H9 (cell line): Measurements from ENCODE around the gene ALKBH2. TPM values are rescaled to one million over a fixed set of nuclear protein-coding genes. Genes with fewer than 3 reads are reported as not detected.

Source experiments
- DNase-seq: peaks from one replicate; pipeline ENCODE4 v3.0.0-alpha.2; 2017
- H2AFZ ChIP-seq: one replicate; pipeline ENCODE4 v1.6.1; 2013; ENCODE audit warnings: mild to moderate bottlenecking, low read length, control low read depth, moderate library complexity
- H2AK5ac ChIP-seq: 2 replicates; pipeline ENCODE4 v1.6.1; 2013; ENCODE audit warnings: low read length, control low read depth, mixed read lengths; ENCODE audit not compliant: insufficient read length
- H2BK120ac ChIP-seq: one replicate; pipeline ENCODE4 v1.6.1; 2013; ENCODE audit warnings: low read depth, mild to moderate bottlenecking, low read length, control low read depth, inconsistent platforms; ENCODE audit not compliant: poor library complexity, severe bottlenecking
- H2BK12ac ChIP-seq: 2 replicates; pipeline ENCODE4 v1.6.1; 2013; ENCODE audit warnings: low read length, control low read depth, mixed read lengths, low read depth; ENCODE audit not compliant: insufficient read length
- H2BK15ac ChIP-seq: 2 replicates; pipeline ENCODE4 v1.6.1; 2013; ENCODE audit warnings: low read depth, low read length, control low read depth
- H2BK20ac ChIP-seq: one replicate; pipeline ENCODE4 v1.6.1; 2013; ENCODE audit warnings: low read depth, mild to moderate bottlenecking, low read length, control low read depth, inconsistent platforms; ENCODE audit not compliant: poor library complexity, severe bottlenecking
- H2BK5ac ChIP-seq: 2 replicates; pipeline ENCODE4 v1.6.1; 2013; ENCODE audit warnings: low read length, control low read depth, mixed read lengths; ENCODE audit not compliant: insufficient read length
- H3K14ac ChIP-seq: 2 replicates; pipeline ENCODE4 v1.6.1; 2013; ENCODE audit warnings: low read length, control low read depth; ENCODE audit not compliant: insufficient read depth
- H3K18ac ChIP-seq: 2 replicates; pipeline ENCODE4 v1.6.1; 2013; ENCODE audit warnings: low read depth, mild to moderate bottlenecking, mixed read lengths, low read length, control low read depth; ENCODE audit not compliant: insufficient read length
- H3K23ac ChIP-seq: 2 replicates; pipeline ENCODE4 v1.6.1; 2013; ENCODE audit warnings: low read length, control low read depth, mixed read lengths, low read depth; ENCODE audit not compliant: insufficient read length
- H3K23me2 ChIP-seq: 2 replicates; pipeline ENCODE4 v1.6.1; 2013; ENCODE audit warnings: low read depth, mild to moderate bottlenecking, mixed read lengths, low read length, control low read depth; ENCODE audit not compliant: insufficient read length, poor library complexity, severe bottlenecking
- H3K27ac ChIP-seq: 2 replicates; pipeline ENCODE4 v1.5.1; 2013; ENCODE audit warnings: low read length, control low read depth, mixed read lengths, low read depth; ENCODE audit not compliant: insufficient read length
- H3K27me3 ChIP-seq: 2 replicates; pipeline ENCODE4 v1.6.1; 2013; ENCODE audit warnings: low read length, control low read depth, inconsistent platforms; ENCODE audit not compliant: insufficient read depth
- H3K4ac ChIP-seq: 2 replicates; pipeline ENCODE4 v1.6.1; 2013; ENCODE audit warnings: low read depth, mild to moderate bottlenecking, control low read depth, inconsistent platforms, low read length, moderate library complexity
- H3K4me1 ChIP-seq: 2 replicates; pipeline ENCODE4 v1.6.1; 2013; ENCODE audit warnings: low read length, control low read depth, inconsistent platforms; ENCODE audit not compliant: insufficient read depth
- H3K4me2 ChIP-seq: 2 replicates; pipeline ENCODE4 v1.6.1; 2013; ENCODE audit warnings: low read length, control low read depth, mixed read lengths; ENCODE audit not compliant: insufficient read length, insufficient read depth
- H3K56ac ChIP-seq: 2 replicates; pipeline ENCODE4 v1.6.1; 2013; ENCODE audit warnings: low read depth, mild to moderate bottlenecking, mixed read lengths, low read length, control low read depth; ENCODE audit not compliant: insufficient read length
- H3K79me1 ChIP-seq: 2 replicates; pipeline ENCODE4 v1.6.1; 2013; ENCODE audit warnings: low read depth, mild to moderate bottlenecking, moderate library complexity, low read length, control low read depth, inconsistent platforms; ENCODE audit not compliant: insufficient read depth, poor library complexity, severe bottlenecking
- H3K79me2 ChIP-seq: 2 replicates; pipeline ENCODE4 v1.6.1; 2013; ENCODE audit warnings: low read length, control low read depth, inconsistent platforms; ENCODE audit not compliant: insufficient read depth
- H3K9ac ChIP-seq: 2 replicates; pipeline ENCODE4 v1.6.1; 2013; ENCODE audit warnings: low read length, control low read depth, mixed read lengths; ENCODE audit not compliant: insufficient read length; ENCODE audit errors: extremely low read depth
- H3K9me3 ChIP-seq: one replicate; pipeline ENCODE4 v1.6.1; 2013; ENCODE audit warnings: low read depth, low read length, inconsistent platforms; ENCODE audit not compliant: control insufficient read depth
- H3T11ph ChIP-seq: one replicate; pipeline ENCODE4 v1.6.1; 2013; ENCODE audit warnings: mild to moderate bottlenecking, low read length, control low read depth, inconsistent platforms
- H4K20me1 ChIP-seq: one replicate; pipeline ENCODE4 v1.6.1; 2013; ENCODE audit not compliant: control insufficient read depth, insufficient read length, insufficient read depth
- H4K5ac ChIP-seq: 2 replicates; pipeline ENCODE4 v1.6.1; 2013; ENCODE audit warnings: low read depth, mild to moderate bottlenecking, mixed read lengths, low read length, control low read depth; ENCODE audit not compliant: insufficient read length
- H4K8ac ChIP-seq: replicated peaks from 2 replicates; pipeline ENCODE4 v1.6.1; 2013; ENCODE audit warnings: low read length, control low read depth, mixed read lengths, low read depth; ENCODE audit not compliant: insufficient read length
- H4K91ac ChIP-seq: 2 replicates; pipeline ENCODE4 v1.6.1; 2013; ENCODE audit warnings: low read depth, mild to moderate bottlenecking, moderate library complexity, mixed read lengths, low read length, control low read depth; ENCODE audit not compliant: insufficient read length
- H3K27ac Mint-ChIP-seq, 3 experiments: 2 replicates in 2 of 3; 3 replicates in 1 of 3; pipeline ENCODE4 v1.8.0; 2020 to 2021; ENCODE audit warnings: mixed read lengths in 3 of 3, mild to moderate bottlenecking in 1 of 3, moderate library complexity in 1 of 3
- H3K27me3 Mint-ChIP-seq: 2 replicates; pipeline ENCODE4 v1.8.0; 2021; ENCODE audit warnings: low read depth, mild to moderate bottlenecking, moderate library complexity, mixed read lengths
- H3K36me3 Mint-ChIP-seq, 3 experiments: 2 replicates in 2 of 3; 3 replicates in 1 of 3; pipeline ENCODE4 v1.8.0; 2020 to 2021; ENCODE audit warnings: low read depth in 3 of 3, mixed read lengths in 3 of 3; ENCODE audit not compliant: insufficient read depth in 1 of 3
- H3K4me1 Mint-ChIP-seq, 2 experiments: 2 replicates each; pipeline ENCODE4 v1.8.0; 2020; ENCODE audit warnings: mixed read lengths in 2 of 2
- H3K4me3 Mint-ChIP-seq, 2 experiments: 2 replicates in 1 of 2; 3 replicates in 1 of 2; pipeline ENCODE4 v1.8.0; 2020 to 2021; ENCODE audit warnings: mild to moderate bottlenecking in 2 of 2, mixed read lengths in 2 of 2, moderate library complexity in 1 of 2
- H3K9me3 Mint-ChIP-seq, 2 experiments: 2 replicates in 1 of 2; 3 replicates in 1 of 2; pipeline ENCODE4 v1.8.0; 2020; ENCODE audit warnings: mild to moderate bottlenecking in 2 of 2, mixed read lengths in 2 of 2, moderate library complexity in 1 of 2
- CTCF ChIP-seq: fragments of 200-600 bp; sonication (generic); conservative IDR thresholded peaks from 3 replicates; pipeline ENCODE4 v1.8.0; 2021; ENCODE audit warnings: antibody characterized with exemption, mild to moderate bottlenecking
- total RNA-seq: library from RNA; stranded (reverse); gene quantifications from 2 replicates; pipeline ENCODE4 v1.2.1, GENCODE V29; 2021

ALKBH2 gene
- total RNA-seq, 1 experiment from 2014 or later: 24.4 TPM

GRCh38 chr12:109074866-109075265 lies 18.4 kb downstream of the ALKBH2 start:
- no peak overlapping the region for H3K27ac ChIP-seq
- no peak overlapping the region for H3K56ac ChIP-seq
- no peaks in the 10 kb centered on the region for H3K79me2 ChIP-seq
- no peaks in the 10 kb centered on the region; a peak in 1 of 5 replicates for H3K9me3 Mint-ChIP-seq
- no peak overlapping the region for H2AFZ ChIP-seq
- H2BK5ac ChIP-seq: no peak overlapping the region
- H3K4me3 Mint-ChIP-seq: no peak overlapping the region
- H3K4me1 ChIP-seq: no peaks in the 10 kb centered on the region; the same call in 1 of the 2 replicates
- H3K4ac ChIP-seq: no peak overlapping the region
- H3T11ph ChIP-seq: no peak overlapping the region
- H4K91ac ChIP-seq: no peak overlapping the region
- H4K8ac ChIP-seq: no peak overlapping the region
- H3K23me2 ChIP-seq: no peaks in the 10 kb centered on the region
- H3K9ac ChIP-seq: no peak overlapping the region
- H2BK20ac ChIP-seq: no peak overlapping the region
- no peak overlapping the region for H4K5ac ChIP-seq
- H3K79me1 ChIP-seq: no peaks in the 10 kb centered on the region
- no peaks in the 10 kb centered on the region for H3K9me3 ChIP-seq
- H3K18ac ChIP-seq: no peak overlapping the region
- no peaks in the 10 kb centered on the region for H3K27me3 Mint-ChIP-seq
- H3K36me3 Mint-ChIP-seq: peaks cover 11 to 24% (median 12%) of the 10 kb centered on the region in 3 experiments; a peak in 6 of 7 replicates
- no peak for DNase-seq
- no peak overlapping the region for H3K14ac ChIP-seq
- no peak overlapping the region for H2AK5ac ChIP-seq
- no peak overlapping the region for H3K4me2 ChIP-seq
- H4K20me1 ChIP-seq: no peaks in the 10 kb centered on the region
- H3K27me3 ChIP-seq: no peaks in the 10 kb centered on the region
- H2BK15ac ChIP-seq: no peak overlapping the region
- H3K23ac ChIP-seq: no peak overlapping the region
- TF ChIP-seq CTCF: no peak
- no peak overlapping the region for H2BK120ac ChIP-seq
- H3K4me1 Mint-ChIP-seq: peaks cover 9 to 12% of the 10 kb centered on the region in 2 experiments
- no peak overlapping the region for H2BK12ac ChIP-seq
- H3K27ac Mint-ChIP-seq: no peak overlapping the region
